Coronary artery (tissue), 2 donors: ENCODE data around the gene TXLNG.
"Not testable (repeated sequence)": the region's sequence is repeated elsewhere in the genome, so short reads cannot be mapped to it uniquely, and the experiment has no call there.

Experiments
- DNase-seq: peaks from one replicate; pipeline ENCODE4 v3.0.0-alpha.2; 2017; ENCODE audit warnings: low spot score
- H3K27ac ChIP-seq, 2 donors: fragments of 200-600 bp; sonication (generic); one replicate each; pipeline ENCODE4 v1.5.1; 2016 to 2019
- H3K4me3 ChIP-seq: fragments of 200-600 bp; sonication (generic); 2 replicates; pipeline ENCODE4 v1.5.1; 2016; ENCODE audit warnings: mild to moderate bottlenecking, moderate library complexity
- CTCF ChIP-seq: fragments of 200-600 bp; sonication (generic); IDR thresholded peaks from one replicate; pipeline ENCODE4 v1.5.1; 2019; ENCODE audit warnings: antibody characterized with exemption

TXLNG gene

GRCh38 chrX:16848541-16848940 lies 62.3 kb downstream of the TXLNG start:
- Histone ChIP-seq H3K27ac (no peak overlapping the region), H3K4me3 (no peak overlapping the region)
- DNase-seq = no peak
- TF ChIP-seq CTCF = no peak

GRCh38 chrX:16851421-16851820 lies 65.2 kb downstream of the TXLNG start:
- no peak for DNase-seq
- TF ChIP-seq CTCF = no peak
- Histone ChIP-seq H3K4me3 (no peak overlapping the region), H3K27ac (no peak overlapping the region)

GRCh38 chrX:16851827-16852226 lies 65.6 kb downstream of the TXLNG start:
- H3K27ac ChIP-seq = no peak overlapping the region
- DNase-seq = no peak
- no peak overlapping the region for H3K4me3 ChIP-seq
- no peak for TF ChIP-seq CTCF

GRCh38 chrX:16852617-16853179 lies 66.4 kb downstream of the TXLNG start:
- DNase-seq = no peak
- Histone ChIP-seq H3K4me3 (no peak overlapping the region), H3K27ac (no peak overlapping the region)
- TF ChIP-seq CTCF = no peak

- TF ChIP-seq CTCF = no peak
- H3K4me3 ChIP-seq = no peak overlapping the region
- DNase-seq = no peak
- H3K27ac ChIP-seq = no peak overlapping the region
Measured at GRCh38 chrX:16853537-16853936, 67.3 kb downstream of the TXLNG start.

- DNase-seq = no peak
- H3K4me3 ChIP-seq = no peak overlapping the region
- no peak for TF ChIP-seq CTCF
- H3K27ac ChIP-seq = no peak overlapping the region
Measured at GRCh38 chrX:16855363-16856075, 69.3 kb downstream of the TXLNG start.

- not testable (repeated sequence) for DNase-seq, H3K4me3 ChIP-seq, H3K27ac ChIP-seq
Measured at GRCh38 chrX:16856076-16856404, 69.8 kb downstream of the TXLNG start.
